ENCODE measurements around the gene MRO. TPM values are rescaled to one million over a fixed set of nuclear protein-coding genes. Genes with fewer than 3 reads are reported as not detected.

Gene MRO
- total and polyA plus RNA-seq, 8 donors = 0.26 to 0.86 (median 0.39) TPM

GRCh38 chr18:50816419-50817166 is 3.2 kb downstream of the MRO start:
- ATAC-seq = no peak
- Histone ChIP-seq H3K4me3 (no peak overlapping the region), H3K36me3 (no peaks in the 10 kb centered on the region), H3K9me3 (no peaks in the 10 kb centered on the region), H3K27me3 (peaks cover 12 to 26% of the 10 kb centered on the region in 2 donors), H3K27ac (no peak overlapping the region), H3K4me1 (peaks cover 8 to 24% of the 10 kb centered on the region in 2 donors)
- intact Hi-C loops (cut with DNase I) = no loop called here
- TF ChIP-seq, protein P1, sequence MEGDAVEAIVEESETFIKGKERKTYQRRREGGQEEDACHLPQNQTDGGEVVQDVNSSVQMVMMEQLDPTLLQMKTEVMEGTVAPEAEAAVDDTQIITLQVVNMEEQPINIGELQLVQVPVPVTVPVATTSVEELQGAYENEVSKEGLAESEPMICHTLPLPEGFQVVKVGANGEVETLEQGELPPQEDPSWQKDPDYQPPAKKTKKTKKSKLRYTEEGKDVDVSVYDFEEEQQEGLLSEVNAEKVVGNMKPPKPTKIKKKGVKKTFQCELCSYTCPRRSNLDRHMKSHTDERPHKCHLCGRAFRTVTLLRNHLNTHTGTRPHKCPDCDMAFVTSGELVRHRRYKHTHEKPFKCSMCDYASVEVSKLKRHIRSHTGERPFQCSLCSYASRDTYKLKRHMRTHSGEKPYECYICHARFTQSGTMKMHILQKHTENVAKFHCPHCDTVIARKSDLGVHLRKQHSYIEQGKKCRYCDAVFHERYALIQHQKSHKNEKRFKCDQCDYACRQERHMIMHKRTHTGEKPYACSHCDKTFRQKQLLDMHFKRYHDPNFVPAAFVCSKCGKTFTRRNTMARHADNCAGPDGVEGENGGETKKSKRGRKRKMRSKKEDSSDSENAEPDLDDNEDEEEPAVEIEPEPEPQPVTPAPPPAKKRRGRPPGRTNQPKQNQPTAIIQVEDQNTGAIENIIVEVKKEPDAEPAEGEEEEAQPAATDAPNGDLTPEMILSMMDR (IDR thresholded peaks at IDR 0.05) = no peak
- DNase-seq = no peak

- peaks cover 15 to 46% of the 10 kb centered on the region in 2 donors for H3K27me3 ChIP-seq
- peaks cover 2 to 4% of the 10 kb centered on the region in 2 donors for H3K4me1 ChIP-seq
- no peaks in the 10 kb centered on the region for H3K36me3 ChIP-seq
- ATAC-seq (no peak), DNase-seq (no peak)
- H3K9me3 ChIP-seq = no peaks in the 10 kb centered on the region
- intact Hi-C loops (cut with DNase I) = no loop called here
- no peak overlapping the region for H3K27ac ChIP-seq
- TF ChIP-seq, protein P1 (IDR thresholded peaks at IDR 0.05) = no peak
- no peak overlapping the region for H3K4me3 ChIP-seq
Measured at GRCh38 chr18:50814395-50814794, 5.4 kb downstream of the MRO start.

- Histone ChIP-seq H3K9me3 (no peaks in the 10 kb centered on the region), H3K4me1 (no peaks in the 10 kb centered on the region), H3K4me3 (no peak overlapping the region), H3K36me3 (no peaks in the 10 kb centered on the region), H3K27me3 (peaks cover 15 to 42% of the 10 kb centered on the region in 2 donors), H3K27ac (no peak overlapping the region)
- DNase-seq = no peak
- intact Hi-C loops (cut with DNase I) = no loop called here
- ATAC-seq = no peak
- TF ChIP-seq, protein P1 (IDR thresholded peaks at IDR 0.05) = no peak
Measured at GRCh38 chr18:50813353-50813752, 6.5 kb downstream of the MRO start.

DNA sequence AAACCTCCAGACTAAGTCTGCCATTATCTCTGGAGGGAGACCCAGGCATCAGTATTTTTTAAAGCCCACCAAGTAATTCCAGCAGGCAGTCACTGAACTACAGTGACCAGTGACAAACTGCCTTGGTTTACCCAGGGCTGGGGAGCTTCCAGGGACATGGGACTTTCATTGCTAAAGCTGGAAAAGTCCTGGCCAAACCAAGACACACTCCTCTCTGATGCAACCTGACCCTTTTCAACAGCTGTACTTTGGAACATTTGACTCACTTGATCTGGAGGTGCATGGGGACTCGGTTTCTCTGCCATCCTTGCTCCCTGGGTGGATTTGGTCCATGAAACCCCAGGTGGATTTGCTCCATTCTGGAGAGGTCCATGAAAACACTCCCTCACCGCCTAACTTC is 7.0 kb downstream of the MRO start:
- Histone ChIP-seq H3K9me3 (no peaks in the 10 kb centered on the region), H3K27me3 (peaks cover 15 to 39% of the 10 kb centered on the region in 2 donors), H3K27ac (no peak overlapping the region), H3K4me3 (no peak overlapping the region), H3K4me1 (no peaks in the 10 kb centered on the region), H3K36me3 (no peaks in the 10 kb centered on the region)
- TF ChIP-seq, protein P1 (IDR thresholded peaks at IDR 0.05) = no peak
- intact Hi-C loops (cut with DNase I) = no loop called here
- DNase-seq = no peak
- no peak for ATAC-seq

DNA sequence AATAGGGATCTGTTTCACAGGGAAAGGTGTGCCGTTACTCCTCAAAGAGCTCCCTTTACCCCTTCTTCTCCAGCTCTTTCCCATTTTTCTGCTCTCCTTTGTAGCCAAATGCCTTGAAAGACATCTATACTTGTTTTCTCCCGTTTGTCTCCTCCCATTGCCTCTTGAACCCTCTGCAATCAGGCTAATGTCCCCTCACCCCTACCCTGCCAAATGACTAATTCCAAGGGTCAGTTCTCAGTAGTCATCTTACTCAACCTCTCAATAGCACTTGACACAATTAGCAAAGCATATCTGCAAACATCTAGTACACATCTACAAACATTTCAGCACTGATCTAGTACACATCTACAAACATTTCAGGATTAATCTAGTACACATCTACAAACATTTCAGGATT is 12.6 kb downstream of the MRO start:
- H3K36me3 ChIP-seq = no peaks in the 10 kb centered on the region

More for the DNA sequence above, 12.6 kb downstream of the MRO start:
- intact Hi-C loops (cut with DNase I) = no loop called here
- no peak overlapping the region for H3K4me3 ChIP-seq
- ATAC-seq = peak; percentile 47
- peaks cover 0 to 3% of the 10 kb centered on the region in 2 donors for H3K4me1 ChIP-seq
- H3K27ac ChIP-seq = no peak overlapping the region
- TF ChIP-seq, protein P1 (IDR thresholded peaks at IDR 0.05) = no peak
- no peak for DNase-seq
- H3K27me3 ChIP-seq = peaks cover 5 to 59% of the 10 kb centered on the region in 2 donors
- no peaks in the 10 kb centered on the region for H3K9me3 ChIP-seq

Data from left lung (tissue), 10 donors.